GM13977 (cell line): Measurements from ENCODE around the gene USP5.

Experiments
- DNase-seq: peaks from one replicate; pipeline ENCODE4 v3.0.0; 2012; ENCODE audit warnings: low spot score
- CTCF ChIP-seq: IDR thresholded peaks from 2 replicates; pipeline ENCODE4 v1.5.1; 2012; ENCODE audit warnings: mild to moderate bottlenecking, control low read depth; ENCODE audit not compliant: insufficient read depth; ENCODE audit errors: extremely low read depth, missing control alignments
- in situ Hi-C: fragments of 300-500 bp; cut with MboI; formaldehyde crosslinking; loops from one replicate; pipeline ENCODE4 v1.12.0; 2022; ENCODE audit warnings: low sequenced_read_pairs, low pct_unique_long_range_greater_than_20kb, mixed read lengths, inconsistent platforms; ENCODE audit not compliant: unreplicated experiment

Gene USP5

GRCh38 chr12:6845395-6845794, 6.6 kb upstream of the USP5 start:
- TF ChIP-seq CTCF = no peak
- no peak for DNase-seq
- in situ Hi-C loops = no loop called here

GRCh38 chr12:6846316-6846869, 5.6 kb upstream of the USP5 start:
- no peak for TF ChIP-seq CTCF

GRCh38 chr12:6847676-6848075, 4.3 kb upstream of the USP5 start:
- no peak for DNase-seq
- no peak for TF ChIP-seq CTCF
- in situ Hi-C loops = no loop called here

More at GRCh38 chr12:6846316-6846869, 5.6 kb upstream of the USP5 start:
- DNase-seq = no peak
- in situ Hi-C loops = no loop called here

- DNase-seq = no peak
- no peak for TF ChIP-seq CTCF
- in situ Hi-C loops = no loop called here
Measured at GRCh38 chr12:6849427-6849826, 2.5 kb upstream of the USP5 start.

- in situ Hi-C loops = no loop called here
- DNase-seq = no peak
Measured at GRCh38 chr12:6849976-6850560, 1.9 kb upstream of the USP5 start.

GRCh38 chr12:6850796-6851152, 1.2 kb upstream of the USP5 start:
- no peak for DNase-seq
- in situ Hi-C loops = no loop called here
- TF ChIP-seq CTCF = no peak

More at GRCh38 chr12:6849976-6850560, 1.9 kb upstream of the USP5 start:
- no peak for TF ChIP-seq CTCF
